Measurements from ENCODE around the gene POU2AF1.

POU2AF1 gene

GRCh38 chr11:111387363-111387762 is 8.3 kb upstream of the POU2AF1 start:
- no peak for DNase-seq (ENCODE audit: low read depth in 2 of 2)

- no peak for DNase-seq (ENCODE audit: low read depth in 2 of 2)
Observed at GRCh38 chr11:111386611-111387150, 7.6 kb upstream of the POU2AF1 start.

- DNase-seq (ENCODE audit: low read depth in 2 of 2) = no peak
Observed at GRCh38 chr11:111384494-111384893, 5.4 kb upstream of the POU2AF1 start.

- no peak for DNase-seq (ENCODE audit: low read depth in 2 of 2)
Observed at GRCh38 chr11:111382451-111382850, 3.4 kb upstream of the POU2AF1 start.

- no peak for DNase-seq (ENCODE audit: low read depth in 2 of 2)
Observed at GRCh38 chr11:111379602-111380136, 594 bp upstream of the POU2AF1 start.

GRCh38 chr11:111378185-111378860 is 752 bp downstream of the POU2AF1 start:
- no peak for DNase-seq (ENCODE audit: low read depth in 2 of 2)

- no peak for DNase-seq (ENCODE audit: low read depth in 2 of 2)
Observed at GRCh38 chr11:111376181-111376871, 2.7 kb downstream of the POU2AF1 start.

GRCh38 chr11:111373590-111373989 is 5.5 kb downstream of the POU2AF1 start:
- DNase-seq (ENCODE audit: low read depth in 2 of 2) = no peak

- DNase-seq (ENCODE audit: low read depth in 2 of 2) = no peak
Observed at GRCh38 chr11:111372538-111372937, 6.5 kb downstream of the POU2AF1 start.

- no peak for DNase-seq (ENCODE audit: low read depth in 2 of 2)
Observed at GRCh38 chr11:111370902-111371578, 8.0 kb downstream of the POU2AF1 start.

- no peak for DNase-seq (ENCODE audit: low read depth in 2 of 2)
Observed at GRCh38 chr11:111370270-111370901, 8.7 kb downstream of the POU2AF1 start.

- no peak for DNase-seq (ENCODE audit: low read depth in 2 of 2)
Observed at GRCh38 chr11:111368285-111368560, 10.9 kb downstream of the POU2AF1 start.

- DNase-seq (ENCODE audit: low read depth in 2 of 2) = no peak
Observed at GRCh38 chr11:111367411-111368284, 11.4 kb downstream of the POU2AF1 start.

GRCh38 chr11:111366560-111367410 is 12.3 kb downstream of the POU2AF1 start:
- DNase-seq (ENCODE audit: low read depth in 2 of 2) = no peak

- no peak for DNase-seq (ENCODE audit: low read depth in 2 of 2)
Observed at GRCh38 chr11:111365722-111366559, 13.1 kb downstream of the POU2AF1 start.

GRCh38 chr11:111364503-111364902 is 14.6 kb downstream of the POU2AF1 start:
- no peak for DNase-seq (ENCODE audit: low read depth in 2 of 2)

- DNase-seq (ENCODE audit: low read depth in 2 of 2) = no peak
Observed at GRCh38 chr11:111363985-111364384, 15.1 kb downstream of the POU2AF1 start.

GRCh38 chr11:111362887-111363411 is 16.1 kb downstream of the POU2AF1 start:
- no peak for DNase-seq (ENCODE audit: low read depth in 2 of 2)

GRCh38 chr11:111361874-111362273 is 17.2 kb downstream of the POU2AF1 start:
- no peak for DNase-seq (ENCODE audit: low read depth in 2 of 2)
